ENCODE data around the gene CHD1L. TPM values are rescaled to one million over a fixed set of nuclear protein-coding genes. Genes with fewer than 3 reads are reported as not detected.
"Not testable (repeated sequence)": the region's sequence is repeated elsewhere in the genome, so short reads cannot be mapped to it uniquely, and the experiment has no call there.

The CHD1L gene
- total RNA-seq, 1 donor from 2014 or later: 8.0 TPM

DNA sequence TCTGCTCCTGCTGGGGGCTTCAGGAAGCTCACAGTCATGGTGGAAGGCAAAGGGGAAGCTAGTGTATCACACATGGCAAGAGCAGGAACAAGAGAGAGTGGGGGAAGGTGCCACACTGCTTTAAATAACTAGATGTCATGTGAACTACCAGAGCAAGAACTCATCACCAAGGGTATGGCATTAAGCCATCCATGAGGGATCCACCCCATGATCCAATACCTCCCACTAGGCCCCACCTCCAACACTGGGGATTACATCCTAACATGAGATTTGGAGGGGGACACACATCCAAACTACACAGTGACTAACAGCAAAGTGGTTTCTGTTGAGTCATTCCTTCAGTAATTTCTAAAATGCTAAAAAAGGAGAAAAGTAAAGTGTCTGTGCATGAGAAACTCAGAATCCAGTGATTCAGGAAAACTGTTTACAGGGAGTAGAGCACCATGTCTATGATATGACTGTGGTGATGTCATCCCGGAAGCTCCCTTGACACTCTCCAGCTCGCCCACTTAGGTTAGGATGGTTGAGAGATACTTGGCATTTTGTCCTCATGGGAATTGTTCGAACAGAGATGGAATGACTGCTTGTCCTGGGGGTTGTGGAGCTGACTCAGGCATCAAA is 50.3 kb downstream of the CHD1L start:
- peaks cover 0 to 2% of the 10 kb centered on the region in 2 donors for H3K4me1 ChIP-seq
- H3K9me3 ChIP-seq: no peaks in the 10 kb centered on the region
- no peak overlapping the region for H3K4me3 ChIP-seq
- no peaks in the 10 kb centered on the region for H3K27me3 ChIP-seq
- peak overlapping the region; percentile 54 to 76 for H3K27ac ChIP-seq
- H3K36me3 ChIP-seq: peaks cover 59 to 92% of the 10 kb centered on the region in 2 donors
- intact Hi-C loops (cut with DNase I): loop anchor here (5.0 kb wide), 1 partner anchor 250 kb away; the partner anchor contains the start of gene BCL9
- peak; percentile 12 to 77 for DNase-seq (ENCODE audit: low spot score in 2 of 2)
- no peak for TF ChIP-seq CTCF (IDR thresholded peaks at IDR 0.05)

DNA sequence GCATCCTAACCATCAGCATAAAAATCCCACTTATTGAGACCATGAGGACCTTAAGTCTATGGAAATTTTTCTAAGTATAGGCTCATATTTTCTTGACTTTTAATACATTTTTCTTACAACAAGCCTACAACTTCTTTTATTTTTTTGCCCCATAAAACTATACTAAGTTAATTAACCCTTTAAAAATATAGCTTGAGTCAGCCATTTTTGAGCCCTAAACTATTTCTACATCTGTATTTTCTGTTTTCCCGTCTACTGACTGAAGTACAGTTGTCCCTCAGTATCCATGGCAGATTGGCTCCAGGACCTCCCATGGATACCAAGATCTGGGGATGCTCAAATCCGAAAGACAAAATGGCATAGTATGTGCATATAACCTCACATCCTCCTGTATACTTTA is 55.0 kb downstream of the CHD1L start:
- no peak overlapping the region for H3K27ac ChIP-seq
- H3K4me1 ChIP-seq: peaks cover 0 to under 1% of the 10 kb centered on the region in 2 donors
- peaks cover 4 to 34% of the 10 kb centered on the region in 2 donors for H3K9me3 ChIP-seq
- TF ChIP-seq CTCF (IDR thresholded peaks at IDR 0.05): no peak
- intact Hi-C loops (cut with DNase I): no loop called here
- H3K27me3 ChIP-seq: no peaks in the 10 kb centered on the region
- peaks cover 39 to 52% of the 10 kb centered on the region in 2 donors for H3K36me3 ChIP-seq
- H3K4me3 ChIP-seq: no peak overlapping the region
- DNase-seq (ENCODE audit: low spot score in 2 of 2): no peak

DNA sequence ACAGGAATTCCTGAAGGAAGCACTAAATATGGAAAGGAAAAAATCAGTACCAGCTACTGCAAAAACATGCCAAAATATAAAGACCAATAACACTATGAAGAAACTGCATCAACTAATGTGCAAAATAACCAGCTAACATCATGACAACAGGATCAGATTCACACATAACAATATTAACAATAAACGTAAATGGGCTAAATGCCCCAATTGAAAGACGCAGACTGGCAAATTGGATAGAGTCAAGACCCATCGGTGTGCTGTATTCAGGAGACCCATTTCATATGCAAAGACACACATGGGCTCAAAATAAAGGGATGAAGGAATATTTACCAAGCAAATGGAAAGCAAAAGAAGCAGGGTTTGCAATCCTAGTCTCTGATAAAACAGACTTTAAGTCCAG is 63.3 kb downstream of the CHD1L start:
- DNase-seq (ENCODE audit: low spot score in 2 of 2); H3K27me3 ChIP-seq; H3K4me1 ChIP-seq; intact Hi-C loops (cut with DNase I); H3K4me3 ChIP-seq; H3K27ac ChIP-seq; H3K36me3 ChIP-seq: not testable (repeated sequence)
- peaks cover 36 to 79% of the 10 kb centered on the region in 2 donors for H3K9me3 ChIP-seq

DNA sequence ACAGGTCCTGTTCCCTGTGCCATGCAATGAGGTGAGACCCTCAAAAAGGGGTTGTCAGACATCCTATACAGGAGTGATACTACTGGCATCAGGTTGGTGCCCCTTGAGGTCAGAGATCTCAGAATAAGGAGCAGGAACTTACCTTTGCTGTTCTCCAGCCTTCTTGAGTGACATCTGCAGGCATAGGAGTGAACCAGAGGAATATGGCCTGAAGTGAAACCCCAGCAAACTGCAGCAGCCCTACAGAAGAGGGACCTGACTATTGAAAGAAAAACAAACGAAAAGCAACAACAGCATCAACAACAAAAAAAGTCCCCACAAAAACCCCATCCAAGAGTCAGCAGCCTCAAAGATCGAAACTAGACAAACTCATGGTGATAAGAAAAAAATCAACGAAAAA is 74.5 kb downstream of the CHD1L start:
- Histone ChIP-seq H3K9me3 (peaks cover 0 to 1% of the 10 kb centered on the region in 2 donors), H3K27ac (no peak overlapping the region), H3K36me3 (no peaks in the 10 kb centered on the region), H3K4me1 (no peaks in the 10 kb centered on the region), H3K27me3 (no peaks in the 10 kb centered on the region), H3K4me3 (no peak overlapping the region)
- no peak for DNase-seq (ENCODE audit: low spot score in 2 of 2)
- intact Hi-C loops (cut with DNase I): no loop called here
- no peak for TF ChIP-seq CTCF (IDR thresholded peaks at IDR 0.05)

DNA sequence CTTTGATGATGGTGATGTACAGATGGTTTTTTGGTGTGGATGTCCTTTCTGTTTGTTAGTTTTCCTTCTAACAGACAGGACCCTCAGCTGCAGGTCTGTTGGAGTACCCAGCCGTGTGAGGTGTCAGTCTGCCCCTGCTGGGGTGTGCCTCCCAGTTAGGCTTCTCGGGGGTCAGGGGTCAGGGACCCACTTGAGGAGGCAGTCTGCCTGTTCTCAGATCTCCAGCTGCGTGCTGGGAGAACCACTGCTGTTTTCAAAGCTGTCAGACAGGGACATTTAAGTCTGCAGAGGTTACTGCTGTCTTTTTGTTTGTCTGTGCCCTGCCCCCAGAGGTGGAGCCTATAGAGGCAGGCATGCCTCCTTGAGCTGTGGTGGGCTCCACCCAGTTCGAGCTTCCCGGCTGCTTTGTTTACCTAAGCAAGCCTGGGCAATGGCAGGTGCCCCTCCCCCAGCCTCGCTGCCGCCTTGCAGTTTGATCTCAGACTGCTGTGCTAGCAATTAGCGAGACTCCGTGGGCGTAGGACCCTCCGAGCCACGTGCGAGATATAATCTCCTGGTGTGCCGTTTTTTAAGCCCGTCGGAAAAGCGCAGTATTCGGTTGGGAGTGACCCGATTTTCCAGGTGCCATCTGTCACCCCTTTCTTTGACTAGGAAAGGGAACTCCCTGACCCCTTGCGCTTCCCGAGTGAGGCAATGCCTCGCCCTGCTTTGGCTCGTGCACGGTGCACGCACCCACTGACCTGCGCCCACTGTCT is 84.6 kb downstream of the CHD1L start:
- H3K4me1 ChIP-seq; H3K27me3 ChIP-seq; H3K4me3 ChIP-seq; H3K27ac ChIP-seq; H3K9me3 ChIP-seq; intact Hi-C loops (cut with DNase I); DNase-seq (ENCODE audit: low spot score in 2 of 2); H3K36me3 ChIP-seq: not testable (repeated sequence)

GRCh38 chr1:147334292-147334691 is 91.8 kb downstream of the CHD1L start:
- no peak overlapping the region for H3K27ac ChIP-seq
- TF ChIP-seq CTCF (IDR thresholded peaks at IDR 0.05): no peak
- no peak overlapping the region for H3K4me3 ChIP-seq
- no peak for DNase-seq (ENCODE audit: low spot score in 2 of 2)
- no peaks in the 10 kb centered on the region for H3K36me3 ChIP-seq
- H3K9me3 ChIP-seq: no peaks in the 10 kb centered on the region
- H3K27me3 ChIP-seq: no peaks in the 10 kb centered on the region
- H3K4me1 ChIP-seq: no peaks in the 10 kb centered on the region
- intact Hi-C loops (cut with DNase I): no loop called here
